Stimulated activated CD4-positive, alpha-beta T cell treated with anti-CD3 and anti-CD28 coated beads, TNF-alpha, amount 100 ng/mL, for 48 hours (primary cell): ENCODE data around the gene C11orf97.
"Not testable (repeated sequence)": the region's sequence is repeated elsewhere in the genome, so short reads cannot be mapped to it uniquely, and the experiment has no call there.

Experiments used
- DNase-seq, 3 donors: peaks; one replicate each; pipeline ENCODE4 v3.0.0-alpha.2; 2020; ENCODE audit warnings: low read depth in 3 of 3

C11orf97 gene

GRCh38 chr11:94557992-94558391, 45.7 kb downstream of the C11orf97 start:
- DNase-seq = no peak

- DNase-seq = no peak
Measured at GRCh38 chr11:94558468-94558867, 46.2 kb downstream of the C11orf97 start.

- no peak for DNase-seq
Measured at GRCh38 chr11:94558932-94559331, 46.7 kb downstream of the C11orf97 start.

GRCh38 chr11:94559361-94559760, 47.1 kb downstream of the C11orf97 start:
- no peak for DNase-seq

GRCh38 chr11:94560834-94561233, 48.6 kb downstream of the C11orf97 start:
- DNase-seq = no peak

GRCh38 chr11:94563176-94563847, 51.1 kb downstream of the C11orf97 start:
- no peak for DNase-seq

- no peak for DNase-seq
Measured at GRCh38 chr11:94563848-94564467, 51.7 kb downstream of the C11orf97 start.

- DNase-seq = no peak
Measured at GRCh38 chr11:94567181-94567670, 55.0 kb downstream of the C11orf97 start, which contains the start of gene PIWIL4. Gene PIWIL4, plus strand, starts transcription at chr11:94567368. Its CDS starts 151 bp downstream, at chr11:94567519.

GRCh38 chr11:94568200-94568599, 55.9 kb downstream of the C11orf97 start:
- DNase-seq = no peak

- DNase-seq = no peak
Measured at GRCh38 chr11:94568717-94569116, 56.5 kb downstream of the C11orf97 start.

- not testable (repeated sequence) for DNase-seq
Measured at GRCh38 chr11:94572975-94573374, 60.7 kb downstream of the C11orf97 start.

- no peak for DNase-seq
Measured at GRCh38 chr11:94574193-94574961, 62.1 kb downstream of the C11orf97 start.

- DNase-seq = no peak
Measured at GRCh38 chr11:94576306-94576705, 64.0 kb downstream of the C11orf97 start.

- no peak for DNase-seq
Measured at GRCh38 chr11:94577841-94578240, 65.6 kb downstream of the C11orf97 start.
